Measurements from ENCODE around the gene PXMP4.

DNA sequence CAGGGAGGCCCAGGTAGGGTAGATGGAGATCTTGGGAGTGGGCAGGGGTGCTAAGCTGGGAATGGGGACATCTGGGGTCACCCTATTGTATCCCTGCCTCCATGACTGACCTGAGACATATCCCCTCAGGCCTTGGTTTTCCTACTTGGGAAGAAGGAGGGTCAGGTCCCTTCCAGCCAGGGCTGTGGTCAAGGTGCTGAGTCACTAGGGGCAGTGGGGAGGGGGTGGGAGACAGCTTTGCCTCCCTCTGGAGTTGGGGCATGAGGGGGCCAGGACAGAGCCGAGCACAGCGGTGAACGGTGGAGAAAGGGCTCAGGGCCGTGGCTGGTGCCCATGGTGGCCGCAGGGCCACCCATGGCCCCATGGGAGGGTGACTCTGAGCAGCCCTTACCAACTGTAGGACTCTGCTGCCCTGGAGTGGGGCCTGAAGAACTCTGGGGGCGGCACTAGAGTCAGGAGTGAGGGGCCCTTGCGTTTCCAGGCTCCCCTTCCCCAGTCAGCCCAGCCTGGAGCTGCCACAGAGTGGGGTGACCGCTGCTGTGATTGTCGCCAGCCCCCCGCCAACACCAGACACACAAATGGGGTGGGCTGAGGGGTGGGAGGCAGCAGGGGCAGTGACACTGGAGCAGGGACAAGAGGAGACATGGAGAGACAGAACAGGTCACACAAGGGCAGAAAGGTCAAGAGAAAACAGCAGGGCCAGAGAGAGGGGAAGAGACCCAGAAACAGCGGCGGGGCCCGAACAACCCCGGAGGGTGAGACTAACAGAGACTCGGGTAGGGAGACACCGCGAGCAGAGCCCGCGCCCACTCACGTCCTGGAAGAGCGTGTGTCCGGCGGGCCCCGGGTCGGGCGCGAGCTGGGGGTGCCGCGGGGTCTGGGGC is 46.5 kb downstream of the PXMP4 start:
- TF ChIP-seq, protein P1, sequence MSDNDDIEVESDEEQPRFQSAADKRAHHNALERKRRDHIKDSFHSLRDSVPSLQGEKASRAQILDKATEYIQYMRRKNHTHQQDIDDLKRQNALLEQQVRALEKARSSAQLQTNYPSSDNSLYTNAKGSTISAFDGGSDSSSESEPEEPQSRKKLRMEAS (IDR thresholded peaks at IDR 0.05), result no peak
- TF ChIP-seq CEBPB (IDR thresholded peaks at IDR 0.05) (no peak), TCF12 (IDR thresholded peaks at IDR 0.05; ENCODE audit: low read depth) (no peak)
